NCI-H2196 (cell line): ENCODE data around the gene CFAP161.
"Not testable (repeated sequence)": the region's sequence is repeated elsewhere in the genome, so short reads cannot be mapped to it uniquely, and the experiment has no call there.

Source experiments
- DNase-seq: peaks from one replicate; lab custom pipeline; 2025; ENCODE audit not compliant: unreplicated experiment; lab: John Stamatoyannopoulos, UW

CFAP161 gene

GRCh38 chr15:81106560-81106959 lies 27.5 kb upstream of the CFAP161 start:
- peak; percentile 44 for DNase-seq

- DNase-seq = no peak
Observed at GRCh38 chr15:81107889-81108288, 26.2 kb upstream of the CFAP161 start.

GRCh38 chr15:81108427-81108826 lies 25.6 kb upstream of the CFAP161 start:
- DNase-seq = no peak

DNA sequence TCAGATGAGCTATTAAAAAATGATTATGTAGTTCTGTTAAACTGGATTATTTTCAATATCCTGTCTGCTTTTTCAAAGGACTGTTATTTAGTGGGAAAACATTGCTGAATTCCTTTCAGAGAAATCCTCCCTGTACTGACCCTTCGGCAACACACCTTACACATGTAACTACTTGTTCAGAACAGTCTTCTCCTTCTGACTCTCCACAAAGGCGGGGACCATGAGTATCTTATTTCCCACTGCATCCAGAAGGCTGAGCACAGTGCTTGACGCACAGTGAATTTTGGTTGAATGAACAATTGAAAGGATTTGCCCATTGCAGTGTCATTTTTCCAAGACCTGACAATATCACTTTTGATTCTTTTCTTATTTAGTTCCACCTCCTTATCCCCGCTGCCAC lies 23.1 kb upstream of the CFAP161 start:
- no peak for DNase-seq

GRCh38 chr15:81111510-81112470 lies 22.3 kb upstream of the CFAP161 start:
- no peak for DNase-seq

DNA sequence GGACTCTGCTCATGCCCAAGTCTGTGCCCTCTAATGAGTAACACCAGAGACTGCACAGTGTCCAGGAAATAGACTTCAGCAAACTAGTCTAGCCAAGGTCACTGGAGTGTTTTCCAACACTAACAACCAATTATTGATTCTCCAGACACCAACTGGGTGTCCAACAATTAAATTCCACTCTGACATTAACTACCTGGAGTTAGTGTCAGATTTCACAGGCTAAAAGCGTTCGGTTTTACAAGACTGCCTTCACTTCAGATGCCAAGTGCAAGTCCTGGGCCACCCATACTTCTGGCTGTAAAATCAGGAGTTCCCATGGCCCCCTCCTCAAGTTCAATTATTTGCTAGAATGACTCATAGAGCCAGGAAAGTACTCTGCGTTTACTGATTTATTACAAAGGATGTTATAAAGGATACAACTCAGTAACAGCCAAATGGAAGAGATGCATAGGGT lies 20.8 kb upstream of the CFAP161 start:
- no peak for DNase-seq

- no peak for DNase-seq
Observed at GRCh38 chr15:81113861-81114291, 20.2 kb upstream of the CFAP161 start.

DNA sequence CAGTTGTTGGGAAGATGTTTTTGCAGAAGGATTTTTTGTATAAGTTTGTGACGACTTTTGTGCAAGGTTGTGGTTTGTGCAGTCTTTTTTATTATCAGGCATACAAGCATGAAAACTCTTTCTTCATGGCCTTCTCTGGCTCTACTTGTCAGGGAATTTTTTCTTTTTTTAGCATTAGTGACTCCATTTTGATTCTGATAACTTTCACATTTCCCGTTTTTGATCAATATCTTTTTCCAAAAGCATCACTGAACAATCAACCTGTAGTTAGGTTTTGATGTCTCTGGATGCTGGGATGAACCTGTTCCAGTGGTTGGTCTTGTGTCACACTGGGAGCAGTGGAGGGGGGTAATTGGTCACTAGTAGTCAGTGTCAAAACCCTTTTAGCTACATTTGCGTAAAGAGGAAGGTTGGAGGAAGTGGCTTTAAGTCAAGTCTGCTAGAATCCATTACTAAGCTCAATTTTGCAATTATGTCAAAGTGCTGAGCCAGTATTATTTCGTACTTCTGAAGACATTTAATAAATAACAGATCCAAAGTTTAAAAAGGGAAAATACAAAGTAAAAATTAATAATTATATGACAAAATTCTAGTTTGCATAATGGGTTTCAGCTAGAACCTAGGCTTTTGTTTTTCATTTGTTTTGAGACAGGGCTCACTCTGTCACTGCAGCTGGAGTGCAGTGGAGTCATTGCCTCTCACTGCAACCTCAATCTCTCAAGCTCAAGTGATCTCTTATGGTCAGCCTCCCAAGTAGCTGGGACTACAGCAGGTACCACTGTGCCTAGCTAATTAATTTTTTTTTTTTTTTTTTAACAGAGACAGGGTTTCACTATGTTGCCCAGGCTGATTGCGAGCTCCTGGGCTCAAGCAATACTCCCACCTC lies 18.8 kb upstream of the CFAP161 start:
- DNase-seq = no peak

DNA sequence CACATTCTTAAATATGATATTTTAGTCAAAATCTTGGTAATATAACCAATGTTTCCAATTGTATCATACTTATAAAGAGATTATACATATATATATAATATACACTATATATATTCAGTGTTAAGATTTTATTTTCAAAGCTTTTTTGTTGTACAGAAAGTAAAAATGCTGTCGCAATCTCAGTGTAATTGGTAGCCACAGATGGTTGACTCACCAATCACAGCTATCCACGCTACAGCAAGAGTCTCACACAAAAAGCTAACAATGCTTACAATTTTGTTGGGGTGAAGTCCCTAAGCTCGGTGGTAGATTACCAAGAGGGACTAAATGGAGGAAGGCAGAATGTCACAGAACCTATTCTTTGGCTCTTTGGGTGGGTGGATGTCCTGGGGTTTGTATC lies 16.9 kb upstream of the CFAP161 start:
- DNase-seq = no peak

DNA sequence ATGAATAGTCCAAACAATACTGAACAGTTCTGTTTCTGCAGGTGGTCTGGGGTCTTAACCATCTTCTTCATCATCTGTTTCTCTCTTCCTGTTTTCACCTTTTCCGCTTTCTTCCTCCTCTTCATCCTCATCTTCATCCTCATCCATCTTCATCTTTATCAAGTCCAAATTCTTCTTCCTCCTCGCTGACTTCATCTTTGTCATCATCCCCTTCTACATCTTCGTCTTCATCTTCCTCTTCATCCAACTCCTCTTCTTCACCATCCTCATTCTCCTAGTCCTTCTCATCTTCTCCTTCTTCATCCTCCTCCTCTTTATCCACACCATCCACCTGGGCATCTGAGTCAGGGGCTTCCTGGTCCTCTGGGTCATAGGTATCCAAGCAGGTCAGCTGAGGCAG lies 16.5 kb upstream of the CFAP161 start:
- no peak for DNase-seq

DNA sequence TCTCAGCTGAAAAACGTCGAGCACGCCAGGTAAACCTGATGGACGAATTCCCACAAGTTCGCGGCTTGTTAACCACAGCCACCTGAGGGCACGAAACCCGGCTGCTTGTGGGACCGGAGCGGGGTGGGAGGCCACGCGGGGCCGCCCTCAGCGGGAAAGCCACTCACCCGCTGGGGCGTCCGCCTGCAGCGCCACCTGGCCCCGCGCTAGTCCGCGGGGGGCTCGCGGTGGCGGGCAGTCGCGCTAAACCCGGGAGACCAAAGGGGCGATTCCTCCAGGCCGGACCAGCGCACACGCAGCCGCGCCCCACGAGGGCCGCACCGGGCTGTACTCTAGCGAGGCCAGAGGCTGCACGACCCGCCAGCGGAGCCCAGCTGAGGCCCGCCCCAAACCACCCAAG lies 15.7 kb upstream of the CFAP161 start:
- no peak for DNase-seq

DNA sequence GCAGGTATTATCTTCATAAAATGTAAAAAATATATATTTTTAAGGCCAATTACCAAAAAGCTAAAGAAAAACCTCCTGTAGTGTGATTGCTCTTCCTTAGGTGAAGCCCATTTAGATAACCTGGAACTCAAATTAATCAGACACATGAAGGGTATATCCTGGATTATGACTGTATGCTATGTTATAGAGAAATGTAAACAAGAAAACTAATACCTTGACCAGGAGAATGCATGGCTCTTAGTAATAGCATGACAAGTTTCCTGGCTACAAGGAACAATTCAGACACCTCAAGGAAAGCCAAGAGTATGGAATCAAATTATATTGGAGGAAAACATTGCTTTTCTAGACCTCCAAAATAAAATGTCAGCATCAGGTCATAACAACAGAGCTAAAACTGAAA lies 14.0 kb upstream of the CFAP161 start:
- DNase-seq = no peak

DNA sequence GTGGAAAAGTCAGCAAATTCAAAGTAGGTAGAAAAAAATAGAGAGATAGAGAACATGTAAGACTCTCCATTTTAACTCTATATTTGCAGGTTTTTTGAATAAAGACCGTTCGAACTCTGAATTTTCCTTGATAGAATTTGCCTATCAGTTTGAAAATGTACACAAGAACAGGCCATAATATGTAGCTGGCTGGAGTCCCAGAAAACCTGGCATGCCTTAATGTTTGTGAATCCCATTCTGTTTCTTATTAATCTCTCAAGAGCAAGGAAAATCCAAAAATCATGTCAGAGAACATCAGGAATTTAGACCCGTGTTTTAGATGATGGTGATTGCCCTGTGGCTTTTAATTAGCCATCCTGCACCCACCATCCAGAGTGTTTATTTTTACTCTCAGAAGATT lies 7.2 kb upstream of the CFAP161 start:
- DNase-seq = no peak

DNA sequence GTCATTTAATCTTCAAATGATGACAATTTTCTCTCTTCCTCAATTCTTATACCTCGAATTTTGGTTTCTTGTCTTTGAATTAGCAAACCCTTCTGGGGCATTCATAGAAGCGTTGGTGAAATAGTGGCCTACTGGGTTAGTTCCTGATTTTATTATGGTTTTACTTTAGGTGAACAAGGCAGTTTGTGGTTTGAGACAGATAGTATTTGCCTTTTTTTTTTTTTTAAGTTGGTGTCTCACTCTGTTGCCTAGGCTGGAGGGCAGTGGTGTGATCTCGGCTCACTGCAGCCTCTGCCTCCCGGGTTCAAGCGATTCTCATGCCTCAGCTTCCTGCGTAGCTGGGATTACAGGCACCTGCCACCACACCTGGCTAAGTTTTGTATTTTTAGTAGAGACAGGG lies 7.4 kb downstream of the CFAP161 start:
- not testable (repeated sequence) for DNase-seq

- no peak for DNase-seq
Observed at GRCh38 chr15:81146006-81146405, 11.9 kb downstream of the CFAP161 start.

DNA sequence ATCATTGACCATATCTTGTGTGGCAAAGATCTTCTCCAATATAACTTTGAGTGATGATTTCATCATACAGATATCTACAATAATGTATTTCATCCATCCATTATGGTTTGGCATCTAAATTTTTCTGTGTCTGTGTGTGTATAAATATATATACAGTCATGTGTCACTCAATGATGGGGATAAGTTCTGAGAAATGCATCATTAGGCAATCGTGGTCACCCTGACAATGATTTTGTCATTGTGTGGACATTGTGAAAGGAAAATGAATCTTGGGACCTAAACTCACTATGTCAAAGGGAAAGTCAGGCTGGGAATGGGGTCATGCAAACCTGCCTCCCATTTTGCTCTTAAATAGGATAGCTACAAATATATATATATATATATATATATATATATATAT lies 12.4 kb downstream of the CFAP161 start:
- DNase-seq = no peak

- no peak for DNase-seq
Observed at GRCh38 chr15:81151389-81151788, 17.3 kb downstream of the CFAP161 start.

GRCh38 chr15:81152339-81152738 lies 18.3 kb downstream of the CFAP161 start:
- DNase-seq = no peak

GRCh38 chr15:81152799-81153198 lies 18.7 kb downstream of the CFAP161 start:
- no peak for DNase-seq

GRCh38 chr15:81155375-81156218 lies 21.5 kb downstream of the CFAP161 start:
- DNase-seq = peak; percentile 26

DNA sequence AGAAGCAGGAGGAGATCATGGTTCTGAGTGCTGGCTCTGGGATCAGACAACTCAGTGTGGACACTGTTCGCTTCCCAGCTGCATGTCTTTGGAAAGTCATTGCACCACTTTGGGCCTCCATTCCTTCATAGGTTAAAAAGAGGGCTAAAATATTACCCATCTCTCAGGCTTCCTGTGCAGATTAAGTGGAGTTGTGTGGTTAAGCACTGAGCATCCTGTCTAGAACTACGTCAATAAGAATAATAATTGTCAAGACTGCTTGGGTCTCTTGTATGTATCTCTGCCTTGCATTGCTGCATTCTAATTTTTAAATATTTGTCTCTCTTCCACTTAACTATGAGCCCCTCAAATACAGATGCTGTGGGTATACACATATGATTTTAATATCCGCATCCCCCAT lies 22.3 kb downstream of the CFAP161 start:
- DNase-seq = no peak
